HG03175 (cell line): Measurements from ENCODE around the gene MAP2K2.
"Not testable (repeated sequence)": the region's sequence is repeated elsewhere in the genome, so short reads cannot be mapped to it uniquely, and the experiment has no call there.

ENCODE experiments used
- ATAC-seq: cut with Tn5 transposase; IDR thresholded peaks from one replicate; pipeline ENCODE4 v1.9.1; 2021; ENCODE audit warnings: mild to moderate bottlenecking, moderate library complexity; ENCODE audit not compliant: unreplicated experiment

MAP2K2 gene

GRCh38 chr19:4123615-4124568 is at the start of gene MAP2K2:
Gene MAP2K2, minus strand, starts transcription at chr19:4124122. Its CDS starts 247 bp downstream, at chr19:4123875.
- peak; percentile 92 for ATAC-seq

DNA sequence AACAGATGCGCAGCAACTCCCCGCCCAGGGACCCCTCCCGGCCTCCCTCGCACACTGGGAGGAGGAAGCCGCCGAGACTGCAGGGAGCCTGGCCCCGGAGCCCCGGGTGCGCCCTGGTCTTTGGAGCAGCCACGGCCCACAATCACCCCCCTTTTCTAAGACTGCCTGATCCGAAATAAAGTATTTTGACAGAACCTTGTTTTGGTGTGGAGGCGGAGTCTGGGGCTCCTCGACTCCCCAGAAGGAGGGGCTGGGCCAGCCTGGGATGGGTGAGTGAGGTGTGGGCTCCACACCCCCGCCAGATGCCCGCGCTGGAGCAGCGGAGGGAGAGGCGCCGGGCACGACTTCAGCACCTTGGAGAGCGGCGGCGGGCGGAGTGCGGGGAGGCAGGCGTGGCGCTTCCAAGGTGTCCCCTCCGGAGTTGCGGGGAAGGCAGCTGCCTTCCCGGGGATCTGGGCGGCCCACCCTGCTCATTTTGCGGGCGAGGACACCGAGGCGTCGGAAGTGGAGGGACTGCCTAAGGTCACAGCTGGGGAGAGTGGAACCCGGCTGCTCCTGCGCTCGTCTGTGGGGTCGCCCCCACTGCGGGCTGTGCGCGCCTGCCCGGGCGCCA is 49.0 kb upstream of the MAP2K2 start:
- ATAC-seq: no peak

GRCh38 chr19:4171676-4172075 is 47.8 kb upstream of the MAP2K2 start:
- no peak for ATAC-seq

DNA sequence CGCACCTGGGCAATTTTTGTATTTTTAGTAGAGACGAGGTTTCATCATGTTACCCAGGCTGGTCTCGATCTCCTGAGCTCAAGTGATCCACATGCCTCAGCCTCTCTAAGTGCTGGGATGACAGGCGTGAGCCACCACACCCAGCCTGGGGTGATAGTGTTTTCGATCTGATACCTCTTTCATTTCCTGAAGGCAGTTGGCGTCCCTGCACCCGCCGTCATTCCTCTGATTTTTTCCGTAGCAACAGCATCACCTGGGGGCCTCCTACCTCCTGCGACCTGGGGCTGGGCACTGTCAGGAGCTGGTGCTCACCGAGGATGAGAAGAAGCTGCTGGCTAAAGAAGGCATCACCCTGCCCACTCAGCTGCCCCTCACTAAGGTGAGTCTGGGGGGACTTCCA is 40.3 kb upstream of the MAP2K2 start:
- ATAC-seq: no peak

GRCh38 chr19:4161415-4162077 is 37.6 kb upstream of the MAP2K2 start:
- ATAC-seq: no peak

GRCh38 chr19:4157971-4158370 is 34.0 kb upstream of the MAP2K2 start:
- ATAC-seq: not testable (repeated sequence)

DNA sequence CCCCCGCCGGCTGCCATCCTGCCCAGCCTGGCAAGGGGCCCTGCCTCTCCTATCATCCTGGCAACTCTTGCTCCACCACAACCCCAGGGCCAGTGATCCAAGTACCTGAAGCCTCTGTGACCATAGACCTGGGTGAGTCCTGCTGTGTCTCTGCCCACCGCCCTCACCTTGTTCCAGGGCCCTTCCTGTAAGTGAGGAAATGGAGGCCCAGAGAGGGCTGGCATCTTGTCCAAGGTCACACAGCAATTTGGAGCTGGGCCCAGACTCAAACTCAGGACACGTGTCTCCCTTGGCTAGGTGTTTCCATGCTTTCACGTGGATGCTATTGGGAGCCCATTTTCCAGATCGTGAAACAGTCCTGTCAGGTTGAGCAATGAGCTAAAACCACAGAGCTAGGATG is 33.2 kb upstream of the MAP2K2 start:
- no peak for ATAC-seq

DNA sequence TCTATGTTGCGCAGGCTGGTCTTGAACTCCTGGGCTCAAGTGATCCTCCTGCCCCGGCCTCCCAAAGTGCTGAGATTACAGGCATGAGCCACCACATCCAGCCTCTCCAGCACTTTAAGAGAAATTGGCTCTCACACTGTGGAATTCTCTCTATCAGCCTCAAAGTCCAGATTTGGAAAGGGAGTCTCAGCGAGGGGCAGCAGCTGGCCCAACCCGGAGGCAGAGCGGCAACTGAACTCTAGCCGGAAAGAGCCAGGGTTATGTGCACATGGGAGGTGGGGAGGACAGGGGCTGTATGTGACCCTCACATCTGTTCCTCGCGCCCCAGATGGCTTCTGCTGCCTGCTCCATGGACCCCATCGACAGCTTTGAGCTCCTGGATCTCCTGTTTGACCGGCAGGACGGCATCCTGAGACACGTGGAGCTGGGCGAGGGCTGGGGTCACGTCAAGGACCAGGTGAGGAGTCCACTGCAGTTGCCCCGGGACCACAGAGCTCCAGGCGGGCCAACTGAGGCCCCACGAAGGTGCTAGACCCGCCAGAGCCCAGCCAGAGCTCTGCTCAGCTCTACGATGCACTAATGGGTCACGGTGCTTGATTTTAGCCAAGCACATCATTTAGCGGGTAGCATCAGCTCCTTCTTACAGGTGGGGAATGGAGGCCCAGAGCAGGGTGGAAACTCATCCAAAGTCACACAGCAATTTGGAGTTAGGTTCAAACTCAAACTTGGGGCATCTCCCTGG is 30.8 kb upstream of the MAP2K2 start:
- no peak for ATAC-seq

DNA sequence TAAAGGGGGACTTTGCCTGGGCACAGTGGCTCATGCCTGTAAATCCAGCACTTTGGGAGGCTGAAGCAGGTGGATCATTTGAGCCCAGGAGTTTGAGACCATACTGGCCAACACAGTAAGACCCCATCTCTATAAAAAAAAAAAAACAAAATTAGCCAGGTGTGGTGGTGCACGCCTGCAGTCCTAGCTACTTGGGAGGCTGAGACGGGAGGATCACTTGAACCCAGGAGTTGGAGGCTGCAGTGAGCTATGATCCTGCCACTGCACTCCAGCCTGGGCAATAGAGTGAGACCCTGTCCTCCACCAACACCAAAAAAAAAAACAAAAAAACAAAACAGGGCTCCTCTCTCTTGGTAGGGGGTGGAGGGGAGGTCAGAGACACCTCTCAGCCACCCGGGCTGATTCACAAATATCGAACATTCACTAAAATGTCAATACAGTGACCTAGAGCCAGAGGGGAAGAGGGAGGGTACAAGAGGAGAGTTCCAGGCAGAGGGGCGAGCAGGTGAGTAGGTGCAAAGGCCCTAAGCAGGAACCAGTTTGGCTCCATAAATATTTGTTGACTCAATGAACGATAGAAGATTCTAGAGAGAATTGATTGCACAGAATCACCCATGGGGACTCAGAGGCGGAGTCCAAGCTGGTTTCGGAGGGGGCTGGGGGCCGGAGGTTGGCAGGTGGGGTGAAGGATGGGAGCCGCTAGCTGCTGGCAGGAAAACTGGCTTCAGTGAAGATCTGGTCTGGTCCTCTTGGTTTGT is 28.5 kb upstream of the MAP2K2 start:
- no peak for ATAC-seq

- no peak for ATAC-seq
These were observed 27.7 kb upstream of the MAP2K2 start for GRCh38 chr19:4151623-4152022.

DNA sequence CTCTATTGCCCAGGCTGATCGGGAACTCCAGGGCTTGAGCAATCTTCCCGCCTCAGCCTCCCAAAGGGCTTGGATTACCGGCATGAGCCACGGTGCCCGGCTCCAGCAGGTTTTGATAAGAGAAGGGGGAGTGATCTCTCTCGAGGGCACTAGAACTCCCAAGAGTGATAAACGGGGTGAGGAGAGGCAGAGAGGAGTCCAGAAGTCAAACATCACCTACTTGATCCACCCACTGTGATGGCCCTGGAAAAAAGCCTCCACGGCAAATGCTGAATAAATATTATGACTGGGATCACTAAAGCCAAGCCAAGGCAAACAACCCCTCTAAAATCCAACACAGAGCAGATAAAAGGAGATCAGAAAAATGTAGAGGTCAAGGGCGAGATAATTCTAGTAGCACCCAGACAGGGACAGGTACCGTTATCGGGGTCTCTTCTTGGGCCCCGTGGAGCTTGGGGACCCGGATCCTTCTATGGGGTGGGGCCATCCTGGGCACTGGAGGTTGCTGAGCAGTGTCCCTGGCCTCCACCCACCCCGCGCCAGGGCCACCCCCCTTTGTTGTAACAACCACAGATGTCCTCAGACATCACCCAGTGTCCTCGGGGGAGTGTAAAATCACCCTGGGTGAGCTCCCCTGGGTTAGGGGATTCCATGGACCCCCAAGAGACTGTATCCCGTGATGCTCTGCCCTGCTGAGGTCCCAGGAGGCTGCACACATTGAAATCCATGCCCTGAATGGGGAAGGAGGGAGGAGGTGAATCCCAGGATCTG is 25.8 kb upstream of the MAP2K2 start:
- no peak for ATAC-seq

- no peak for ATAC-seq
These were observed 20.8 kb upstream of the MAP2K2 start for GRCh38 chr19:4144666-4145249.

- not testable (repeated sequence) for ATAC-seq
These were observed 19.0 kb upstream of the MAP2K2 start for GRCh38 chr19:4142916-4143315.

- no peak for ATAC-seq
These were observed 16.4 kb upstream of the MAP2K2 start for GRCh38 chr19:4140237-4140711.

DNA sequence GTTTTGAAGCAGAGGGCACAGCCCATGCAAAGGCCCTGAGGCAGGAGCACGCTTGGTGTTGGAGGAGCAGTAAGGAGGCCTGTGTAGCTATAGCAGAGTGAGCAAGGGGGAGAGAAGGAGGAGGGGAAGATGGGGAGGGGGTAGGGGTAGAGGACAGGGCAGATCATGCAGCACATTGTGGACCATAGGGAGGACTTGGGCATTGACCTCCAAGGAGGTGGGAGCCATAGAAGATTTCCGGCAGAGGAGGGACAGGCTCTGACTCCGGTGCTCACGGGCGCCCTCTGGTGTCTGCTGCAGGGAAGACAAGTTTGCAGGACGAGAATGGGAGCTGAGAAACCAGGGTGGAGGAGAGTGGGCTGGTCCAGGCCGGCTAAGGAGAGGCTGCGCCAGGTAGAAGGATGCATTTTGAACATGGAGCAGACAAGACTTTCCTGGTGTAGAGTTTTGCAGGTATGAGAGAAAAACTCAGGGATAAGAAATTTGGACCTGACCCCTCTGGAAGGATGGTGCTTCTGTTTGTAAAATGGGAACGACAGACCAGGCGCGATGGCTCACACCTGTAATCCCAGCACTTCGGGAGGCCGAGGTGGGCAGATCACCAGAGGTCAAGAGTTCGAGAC is 15.8 kb upstream of the MAP2K2 start:
- ATAC-seq: no peak

GRCh38 chr19:4138445-4138844 is 14.5 kb upstream of the MAP2K2 start:
- no peak for ATAC-seq

- ATAC-seq: no peak
These were observed 12.8 kb upstream of the MAP2K2 start for GRCh38 chr19:4136680-4137088.

GRCh38 chr19:4135386-4135785 is 11.5 kb upstream of the MAP2K2 start:
- ATAC-seq: not testable (repeated sequence)
